HG03565 (cell line): ENCODE results near the gene LOXL4.

Experiments used
- ATAC-seq: cut with Tn5 transposase; IDR thresholded peaks from one replicate; pipeline ENCODE4 v1.9.1; 2021; ENCODE audit warnings: mild to moderate bottlenecking, moderate library complexity; ENCODE audit not compliant: unreplicated experiment

LOXL4 gene

GRCh38 chr10:98265403-98266378, 2.3 kb downstream of the LOXL4 start:
- no peak for ATAC-seq

GRCh38 chr10:98264378-98265065, 3.5 kb downstream of the LOXL4 start:
- no peak for ATAC-seq

- no peak for ATAC-seq
These were observed 4.9 kb downstream of the LOXL4 start for GRCh38 chr10:98263088-98263487.

- no peak for ATAC-seq
These were observed 5.4 kb downstream of the LOXL4 start for GRCh38 chr10:98262571-98262970.

GRCh38 chr10:98261436-98262277, 6.3 kb downstream of the LOXL4 start:
- ATAC-seq: no peak

- ATAC-seq: no peak
These were observed 7.2 kb downstream of the LOXL4 start for GRCh38 chr10:98260752-98261151.

GRCh38 chr10:98260350-98260749, 7.6 kb downstream of the LOXL4 start:
- no peak for ATAC-seq

- ATAC-seq: no peak
These were observed 8.2 kb downstream of the LOXL4 start for GRCh38 chr10:98259606-98260315.

GRCh38 chr10:98258683-98259454, 9.1 kb downstream of the LOXL4 start:
- ATAC-seq: no peak

- ATAC-seq: no peak
These were observed 10.0 kb downstream of the LOXL4 start for GRCh38 chr10:98257961-98258360.

- no peak for ATAC-seq
These were observed 10.8 kb downstream of the LOXL4 start for GRCh38 chr10:98257198-98257597.

- no peak for ATAC-seq
These were observed 11.3 kb downstream of the LOXL4 start for GRCh38 chr10:98256692-98257091.

GRCh38 chr10:98255146-98255877, 12.7 kb downstream of the LOXL4 start:
- no peak for ATAC-seq

GRCh38 chr10:98254234-98254974, 13.6 kb downstream of the LOXL4 start:
- ATAC-seq: no peak

GRCh38 chr10:98253499-98253898, 14.5 kb downstream of the LOXL4 start:
- ATAC-seq: no peak

- no peak for ATAC-seq
These were observed 15.5 kb downstream of the LOXL4 start for GRCh38 chr10:98252464-98252863.

- ATAC-seq: no peak
These were observed 16.6 kb downstream of the LOXL4 start for GRCh38 chr10:98251399-98251798.

- ATAC-seq: no peak
These were observed 18.9 kb downstream of the LOXL4 start for GRCh38 chr10:98249134-98249533.
